A549 treated with ZK216348 at 1 μM for 4 hours (cell line): Measurements from ENCODE around the gene GSC. TPM values are rescaled to one million over a fixed set of nuclear protein-coding genes. Genes with fewer than 3 reads are reported as not detected.

Source experiments
- total RNA-seq: library from RNA; stranded (reverse); fragments of 200-300 nt; extraction: Qiagen RNA extraction; gene quantifications from 5 replicates; pipeline ENCODE4 v1.2.3, GENCODE V29; 2022; ENCODE audit warnings: low read depth

GSC gene
- total RNA-seq, result 0.37 to 0.87 TPM (median 0.52 TPM) in 5 replicates

GRCh38 chr14:94769391-94770250 is at the start of gene GSC:
GSC (minus strand) TSS chr14:94770113; CDS start chr14:94770015, 98 bp downstream.

Other genes with a start within 250 kb of the GSC start
- gene SERPINA4, start 208.7 kb downstream of the GSC start, total RNA-seq, result not detected in 5 replicates
- gene SERPINA5, start 188.7 kb downstream of the GSC start, total RNA-seq, result 0.12 to 0.21 TPM in 2 of 5 replicates, not detected in the others
- 10.4 to 12.3 TPM (median 11.0 TPM) in 5 replicates for gene SERPINA3, start 157.7 kb downstream of the GSC start, total RNA-seq